GM12865 (cell line): ENCODE data around the gene HDLBP.
"Not testable (repeated sequence)": the region's sequence is repeated elsewhere in the genome, so short reads cannot be mapped to it uniquely, and the experiment has no call there.

Experiments
- DNase-seq: peaks from one replicate; pipeline ENCODE4 v3.0.0; 2010; ENCODE audit warnings: low read depth
- H3K4me3 ChIP-seq: 2 replicates; pipeline ENCODE4 v1.5.1; 2011; ENCODE audit warnings: mild to moderate bottlenecking, low read depth, low read length, control low read depth
- CTCF ChIP-seq: IDR thresholded peaks from 2 replicates; pipeline ENCODE4 v1.5.1; 2011; ENCODE audit warnings: low read length, control low read depth, low read depth, inconsistent platforms; ENCODE audit not compliant: insufficient read depth; ENCODE audit errors: missing control alignments

HDLBP gene

DNA sequence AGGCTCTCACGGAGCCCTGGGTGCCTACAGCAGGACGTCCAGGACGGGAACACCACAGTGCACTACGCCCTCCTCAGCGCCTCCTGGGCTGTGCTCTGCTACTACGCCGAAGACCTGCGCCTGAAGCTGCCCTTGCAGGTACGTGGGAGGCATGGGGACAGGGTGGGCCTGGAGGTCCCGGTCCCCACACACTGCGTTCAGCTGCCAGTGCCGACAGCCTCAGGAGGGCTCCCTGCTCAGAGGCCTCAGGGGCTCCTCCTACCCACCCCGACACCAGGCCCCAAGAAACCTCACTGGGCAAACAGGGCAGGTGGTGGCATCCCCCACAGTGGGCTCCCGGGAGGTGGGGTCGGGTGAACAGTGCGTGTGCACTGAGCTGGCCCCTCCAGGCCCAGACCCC is 116.2 kb downstream of the HDLBP start:
- TF ChIP-seq CTCF = no peak
- no peak for DNase-seq

GRCh38 chr2:241198381-241199279 is 116.8 kb downstream of the HDLBP start:
- TF ChIP-seq CTCF = no peak
- no peak for DNase-seq
- no peak overlapping the region for H3K4me3 ChIP-seq

More for the DNA sequence above, 116.2 kb downstream of the HDLBP start:
- no peak overlapping the region for H3K4me3 ChIP-seq

GRCh38 chr2:241197947-241198346 is 117.5 kb downstream of the HDLBP start:
- no peak for DNase-seq
- H3K4me3 ChIP-seq = no peak overlapping the region
- TF ChIP-seq CTCF = no peak

DNA sequence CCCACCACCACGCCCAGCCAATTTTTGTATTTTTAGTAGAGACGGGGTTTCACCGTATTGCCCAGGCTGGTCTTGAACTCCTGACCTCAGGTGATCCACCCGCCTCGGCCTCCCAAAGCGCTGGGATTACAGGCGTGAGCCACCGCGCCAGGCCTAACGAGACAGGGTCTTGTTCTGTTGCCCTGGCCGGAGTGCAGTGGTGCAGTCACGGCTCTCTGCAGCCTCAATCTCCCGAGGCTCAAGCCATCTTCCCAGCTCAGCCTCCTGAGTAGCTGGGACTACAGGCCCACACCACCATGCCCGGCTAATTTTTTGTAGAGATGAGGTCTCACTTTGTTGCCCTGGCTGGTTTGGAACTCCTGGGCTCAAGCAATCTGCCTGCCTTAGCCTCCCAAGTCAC is 118.2 kb downstream of the HDLBP start:
- not testable (repeated sequence) for H3K4me3 ChIP-seq, DNase-seq

DNA sequence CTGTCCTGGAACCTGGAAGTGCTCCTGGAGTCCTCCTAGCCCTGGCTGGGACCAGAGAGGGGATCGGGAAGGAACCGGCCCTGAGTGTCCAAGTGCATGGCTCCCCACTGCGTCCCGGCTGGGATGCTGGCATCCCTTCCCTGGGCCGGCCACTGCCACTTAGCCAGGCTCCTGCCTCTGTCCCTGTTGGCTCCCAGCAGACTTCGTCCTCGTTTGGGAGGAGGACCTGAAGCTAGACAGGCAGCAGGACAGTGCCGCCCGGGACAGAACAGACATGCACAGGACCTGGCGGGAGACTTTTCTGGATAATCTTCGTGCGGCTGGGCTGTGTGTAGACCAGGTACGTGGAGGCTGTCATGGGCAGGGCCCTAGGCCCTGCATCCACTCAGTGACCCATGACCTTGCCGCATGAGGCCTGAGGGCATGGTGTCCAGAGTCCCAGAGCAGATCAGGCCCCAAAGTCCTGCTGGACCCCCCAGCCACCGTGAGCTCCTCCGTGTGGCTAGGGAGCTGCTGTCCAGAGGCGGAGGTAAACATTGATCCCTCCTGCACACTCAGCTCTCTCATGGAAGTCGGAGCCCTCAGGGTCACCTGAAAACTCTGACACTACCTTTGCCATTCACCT is 119.9 kb downstream of the HDLBP start:
- H3K4me3 ChIP-seq = no peak overlapping the region
- no peak for TF ChIP-seq CTCF
- DNase-seq = no peak

GRCh38 chr2:241194811-241195210 is 120.7 kb downstream of the HDLBP start:
- DNase-seq = no peak
- no peak overlapping the region for H3K4me3 ChIP-seq
- no peak for TF ChIP-seq CTCF

- no peak for TF ChIP-seq CTCF
- DNase-seq = no peak
- no peak overlapping the region for H3K4me3 ChIP-seq
Observed at GRCh38 chr2:241193271-241193670, 122.2 kb downstream of the HDLBP start.
